Measurements from ENCODE around the gene CTSV.

GRCh38 chr9:97052735-97053134 is 13.8 kb upstream of the CTSV start:
- TF ChIP-seq, protein P1, sequence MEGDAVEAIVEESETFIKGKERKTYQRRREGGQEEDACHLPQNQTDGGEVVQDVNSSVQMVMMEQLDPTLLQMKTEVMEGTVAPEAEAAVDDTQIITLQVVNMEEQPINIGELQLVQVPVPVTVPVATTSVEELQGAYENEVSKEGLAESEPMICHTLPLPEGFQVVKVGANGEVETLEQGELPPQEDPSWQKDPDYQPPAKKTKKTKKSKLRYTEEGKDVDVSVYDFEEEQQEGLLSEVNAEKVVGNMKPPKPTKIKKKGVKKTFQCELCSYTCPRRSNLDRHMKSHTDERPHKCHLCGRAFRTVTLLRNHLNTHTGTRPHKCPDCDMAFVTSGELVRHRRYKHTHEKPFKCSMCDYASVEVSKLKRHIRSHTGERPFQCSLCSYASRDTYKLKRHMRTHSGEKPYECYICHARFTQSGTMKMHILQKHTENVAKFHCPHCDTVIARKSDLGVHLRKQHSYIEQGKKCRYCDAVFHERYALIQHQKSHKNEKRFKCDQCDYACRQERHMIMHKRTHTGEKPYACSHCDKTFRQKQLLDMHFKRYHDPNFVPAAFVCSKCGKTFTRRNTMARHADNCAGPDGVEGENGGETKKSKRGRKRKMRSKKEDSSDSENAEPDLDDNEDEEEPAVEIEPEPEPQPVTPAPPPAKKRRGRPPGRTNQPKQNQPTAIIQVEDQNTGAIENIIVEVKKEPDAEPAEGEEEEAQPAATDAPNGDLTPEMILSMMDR (IDR thresholded peaks at IDR 0.05): no peak
- no peak for TF ChIP-seq POLR2A (IDR thresholded peaks at IDR 0.05)
